GM21723 (cell line): Measurements from ENCODE around the gene PLXNA4.

Experiments used
- ATAC-seq: cut with Tn5 transposase; IDR thresholded peaks from one replicate; pipeline ENCODE4 v1.9.1; 2021; ENCODE audit warnings: mild to moderate bottlenecking, moderate library complexity; ENCODE audit not compliant: unreplicated experiment

The PLXNA4 gene

GRCh38 chr7:132080967-132081668 lies 495.2 kb downstream of the PLXNA4 start:
- no peak for ATAC-seq

GRCh38 chr7:132080467-132080866 lies 495.8 kb downstream of the PLXNA4 start:
- no peak for ATAC-seq

GRCh38 chr7:132078891-132079735 lies 497.2 kb downstream of the PLXNA4 start:
- no peak for ATAC-seq

- no peak for ATAC-seq
These were observed 498.1 kb downstream of the PLXNA4 start for GRCh38 chr7:132077971-132078685.

GRCh38 chr7:132076301-132077035 lies 499.8 kb downstream of the PLXNA4 start:
- ATAC-seq, result no peak

GRCh38 chr7:132075515-132075914 lies 500.8 kb downstream of the PLXNA4 start:
- no peak for ATAC-seq

GRCh38 chr7:132073920-132074589 lies 502.2 kb downstream of the PLXNA4 start:
- no peak for ATAC-seq
